GM19193 (cell line): ENCODE data around the gene SELENOS.

ENCODE experiments used
- POLR2A ChIP-seq: IDR thresholded peaks from 4 replicates; pipeline ENCODE4 v1.6.1; 2011; ENCODE audit not compliant: insufficient read depth, insufficient read length; ENCODE audit errors: extremely low read depth

Gene SELENOS

DNA sequence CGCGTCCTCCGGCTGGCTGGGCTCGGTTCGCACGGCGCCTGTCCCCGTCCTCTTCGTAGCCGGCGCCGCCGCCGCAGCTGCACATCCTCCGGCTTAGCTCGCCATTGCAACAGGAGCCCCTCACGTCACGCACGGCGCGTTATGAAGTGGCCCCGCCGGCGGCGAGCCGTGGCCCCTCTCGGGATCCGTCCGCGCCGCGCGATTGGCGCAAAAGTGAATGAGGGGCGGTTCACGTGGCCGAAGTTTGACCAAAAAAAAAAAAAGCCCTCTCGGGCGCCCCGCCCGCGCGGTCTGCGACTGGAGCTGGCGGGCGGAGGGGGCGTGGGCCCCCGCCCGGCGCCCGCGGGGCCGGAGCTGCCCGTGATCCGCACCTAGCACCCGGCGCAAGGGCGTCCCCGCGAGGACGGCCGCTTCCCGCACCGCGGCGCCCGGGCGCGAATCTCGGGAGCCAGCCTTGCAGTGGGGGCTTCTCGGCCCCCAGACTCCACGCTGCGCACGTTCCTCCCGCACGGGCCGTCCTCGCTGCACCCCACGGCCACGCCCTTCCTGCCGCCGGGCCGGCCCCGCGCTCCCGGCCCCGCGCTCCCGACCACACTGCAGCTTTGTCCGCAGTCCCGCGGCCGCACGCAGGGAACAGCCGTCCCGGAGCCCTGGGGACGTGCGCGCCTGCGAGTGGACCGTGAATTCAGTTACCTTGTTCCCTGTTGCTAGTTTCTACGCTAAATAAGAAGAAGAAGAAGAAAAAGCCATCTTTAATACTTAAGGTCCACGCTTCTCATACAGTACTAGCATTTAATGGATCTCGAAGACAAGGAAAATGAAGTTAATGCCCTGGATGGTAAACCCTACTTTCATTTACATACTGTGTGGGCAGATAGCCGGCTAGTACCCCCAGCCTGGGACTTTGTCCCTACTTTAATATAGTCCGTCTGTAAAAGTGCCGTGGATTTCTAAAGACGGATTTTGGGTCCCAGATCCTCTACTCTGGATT, 25.2 kb downstream of the SELENOS start, which contains the start of gene CHSY1:
TSS of gene CHSY1 (minus strand) at position 219 of the 991 bp plus-strand sequence. CDS start 592 bp downstream, outside the sequence.
- peak; percentile 77 for TF ChIP-seq POLR2A

DNA sequence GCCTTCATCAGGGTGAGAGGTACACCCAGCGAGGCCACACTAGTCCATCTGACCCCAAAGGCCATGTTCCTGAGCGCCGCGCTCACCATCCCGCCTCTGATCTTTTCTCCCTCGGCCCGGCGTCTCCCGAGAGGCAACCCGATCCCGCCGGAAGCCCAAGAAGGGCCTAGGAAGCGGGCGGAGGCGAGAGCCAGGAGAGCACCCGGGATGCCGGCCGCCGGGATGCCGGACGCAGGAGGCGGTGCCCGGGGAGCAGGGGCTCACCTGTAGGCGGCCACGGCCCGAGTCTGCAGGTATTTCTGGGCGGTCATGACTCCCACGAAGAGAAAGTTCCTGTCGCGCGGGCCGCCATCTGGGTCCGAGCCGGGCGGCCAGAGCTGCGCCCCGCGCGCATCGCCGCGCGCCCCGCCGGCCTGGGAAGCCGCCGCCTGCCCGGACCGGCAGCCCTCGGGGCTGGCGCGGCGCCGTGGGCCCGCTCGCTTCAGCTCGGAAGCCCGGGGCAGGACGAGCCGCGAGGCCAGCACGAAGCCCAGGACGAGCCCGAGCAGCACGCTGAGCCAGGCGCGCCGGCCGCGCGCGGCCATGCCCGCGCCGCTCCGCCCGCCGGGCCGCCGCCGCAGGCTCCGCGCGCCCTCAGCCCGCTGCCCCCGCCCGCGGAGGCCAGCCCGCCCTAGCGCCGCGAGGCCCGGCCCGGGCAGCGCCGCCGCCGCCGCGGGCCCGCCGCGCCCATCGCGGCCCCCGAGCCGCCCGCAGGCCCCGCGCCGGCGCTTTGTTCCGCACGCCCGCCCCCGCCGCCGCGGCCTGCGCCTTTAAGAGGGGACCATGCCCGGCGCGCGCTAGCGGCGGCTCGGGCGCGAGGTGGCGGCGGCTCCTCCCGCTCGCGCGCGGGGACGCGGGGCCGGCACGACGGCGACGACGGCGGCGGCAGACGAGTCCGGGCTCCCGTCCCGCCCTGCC, 26.1 kb downstream of the SELENOS start:
- TF ChIP-seq POLR2A, result no peak

DNA sequence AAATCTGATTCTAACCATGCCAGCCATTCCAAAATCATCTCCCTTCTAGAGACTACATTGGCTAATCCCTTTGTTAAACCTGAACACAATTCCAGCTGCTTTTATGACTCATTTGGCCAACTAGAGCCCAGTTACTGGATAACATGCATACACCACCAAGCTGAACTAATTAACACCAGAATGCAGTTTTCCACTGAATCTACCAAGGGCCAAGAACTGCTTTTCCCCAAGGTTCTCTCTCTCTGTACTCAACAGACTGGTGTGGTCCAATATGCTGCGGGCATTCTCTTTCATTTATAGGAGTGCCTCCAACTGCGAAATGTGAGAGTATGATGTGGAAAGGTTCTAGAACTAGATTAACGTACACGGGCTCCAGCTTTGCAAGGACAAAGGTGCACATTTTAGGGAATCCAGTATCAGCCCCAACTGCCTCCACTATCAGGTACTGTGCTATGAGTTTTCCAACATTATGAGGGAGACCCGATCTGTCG, 26.9 kb downstream of the SELENOS start:
- TF ChIP-seq POLR2A, result no peak

DNA sequence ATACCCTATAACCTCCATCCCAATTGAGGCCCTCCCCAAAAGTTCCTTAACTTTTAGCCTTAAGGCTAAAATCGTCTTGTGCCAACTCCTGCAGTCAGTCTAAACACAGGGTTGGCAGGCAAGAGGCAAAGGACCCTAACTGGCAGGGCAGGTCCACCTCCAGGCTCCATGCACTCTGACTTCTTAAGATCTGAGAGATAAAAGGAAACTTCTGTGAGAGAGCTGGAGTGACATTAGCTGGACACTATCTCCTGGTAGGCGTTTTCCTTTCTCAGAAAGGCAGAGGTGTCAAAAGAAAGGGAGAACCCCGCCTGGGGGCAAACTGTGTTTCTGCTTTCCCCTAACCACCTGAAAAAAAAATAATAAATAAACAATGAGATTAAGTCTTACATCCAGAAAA, 29.0 kb downstream of the SELENOS start:
- no peak for TF ChIP-seq POLR2A

DNA sequence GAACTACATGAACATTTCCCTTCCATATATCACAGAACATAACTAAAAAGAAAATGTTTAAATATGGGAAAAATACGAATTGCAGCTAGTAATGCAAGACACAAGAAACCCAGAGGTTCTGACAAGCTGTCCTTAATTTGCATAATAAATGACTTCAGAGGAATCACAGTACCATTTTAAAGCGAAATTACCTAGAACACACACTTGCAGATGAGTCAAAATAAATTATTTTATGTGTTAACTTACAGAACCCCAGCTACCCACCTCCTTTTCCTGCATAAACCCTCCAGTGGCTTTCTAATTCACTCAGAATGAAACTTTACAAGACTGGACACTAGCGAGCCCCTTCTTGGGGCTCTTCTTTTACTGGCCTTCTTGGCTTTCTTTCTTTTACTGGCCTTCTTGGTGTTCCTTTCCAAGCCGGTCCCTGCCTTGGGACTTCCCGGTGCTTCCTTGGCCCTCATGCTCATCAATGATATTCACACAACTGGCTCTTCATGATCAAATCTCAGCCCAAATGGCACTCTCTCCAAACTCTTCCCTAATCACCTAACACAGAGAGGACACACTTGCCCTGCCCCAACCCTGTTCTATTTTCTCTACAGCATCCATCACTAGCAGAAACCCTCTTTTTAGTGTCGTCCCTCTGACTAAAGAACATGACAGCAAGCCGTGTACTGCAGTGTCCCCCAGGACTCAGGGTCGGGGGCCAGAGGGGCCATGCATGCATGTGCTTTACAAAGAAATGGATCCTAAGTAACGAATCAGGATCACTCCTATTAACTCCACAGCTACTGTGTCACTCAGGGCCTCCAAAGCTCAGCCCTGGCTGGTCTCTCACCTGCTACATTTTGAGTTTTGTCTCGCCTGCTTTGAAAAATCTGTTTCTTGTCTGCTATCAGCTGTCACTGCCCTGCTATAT, 30.2 kb downstream of the SELENOS start:
- no peak for TF ChIP-seq POLR2A

DNA sequence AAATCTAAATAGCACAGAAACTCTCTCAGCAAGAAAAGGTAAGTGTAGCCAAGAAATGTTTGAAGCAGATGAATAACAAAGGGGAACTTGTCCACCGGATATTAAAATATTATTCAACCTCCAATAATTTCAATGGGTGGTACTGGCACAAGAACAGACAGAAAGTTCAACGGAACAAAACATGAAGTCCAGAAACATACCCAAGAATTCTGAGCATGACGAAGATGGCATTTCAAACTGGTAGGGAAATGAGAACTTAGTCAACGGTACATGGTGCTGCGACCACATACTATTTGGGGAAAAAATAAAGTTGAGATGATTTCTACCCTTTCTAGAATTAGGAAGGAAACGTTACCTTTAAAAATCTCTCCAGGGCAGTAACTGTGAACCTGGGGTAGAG, 30.9 kb downstream of the SELENOS start:
- no peak for TF ChIP-seq POLR2A

DNA sequence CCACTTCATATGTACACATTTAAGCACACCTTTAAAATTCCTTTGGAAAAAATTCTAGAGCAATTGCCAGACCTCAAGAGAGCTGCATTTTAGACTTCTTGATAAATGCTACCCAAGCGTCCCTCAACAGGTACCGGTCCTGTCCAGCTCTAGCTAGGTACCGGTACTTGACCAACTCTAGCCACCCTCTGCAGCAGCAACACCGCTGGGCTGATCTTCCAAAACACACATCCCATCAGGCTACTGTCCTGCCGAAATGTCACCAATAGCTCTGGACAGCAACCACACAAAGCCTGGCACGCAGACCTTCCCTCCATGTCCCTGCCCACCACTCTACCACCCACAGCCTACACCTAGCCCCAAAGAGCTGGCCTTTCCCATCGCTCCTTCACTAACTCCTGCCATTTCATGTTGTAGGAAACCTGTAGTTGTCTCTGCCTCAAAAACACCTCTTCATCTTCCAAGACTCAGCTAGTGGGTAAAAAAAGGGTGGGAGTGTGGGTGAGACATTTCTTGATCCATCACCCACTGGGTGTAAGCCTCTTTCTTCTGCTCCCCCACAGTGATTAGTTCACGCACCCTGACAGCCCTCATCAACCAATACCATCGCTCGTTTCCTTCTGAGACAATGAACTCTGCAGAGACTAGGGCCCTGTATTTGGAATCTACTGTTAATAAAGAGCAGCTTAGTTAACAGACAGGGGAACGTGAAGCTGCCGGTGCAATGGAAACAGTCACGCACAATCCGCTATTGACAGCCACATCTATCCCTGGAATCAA, 32.2 kb downstream of the SELENOS start:
- TF ChIP-seq POLR2A, result no peak

DNA sequence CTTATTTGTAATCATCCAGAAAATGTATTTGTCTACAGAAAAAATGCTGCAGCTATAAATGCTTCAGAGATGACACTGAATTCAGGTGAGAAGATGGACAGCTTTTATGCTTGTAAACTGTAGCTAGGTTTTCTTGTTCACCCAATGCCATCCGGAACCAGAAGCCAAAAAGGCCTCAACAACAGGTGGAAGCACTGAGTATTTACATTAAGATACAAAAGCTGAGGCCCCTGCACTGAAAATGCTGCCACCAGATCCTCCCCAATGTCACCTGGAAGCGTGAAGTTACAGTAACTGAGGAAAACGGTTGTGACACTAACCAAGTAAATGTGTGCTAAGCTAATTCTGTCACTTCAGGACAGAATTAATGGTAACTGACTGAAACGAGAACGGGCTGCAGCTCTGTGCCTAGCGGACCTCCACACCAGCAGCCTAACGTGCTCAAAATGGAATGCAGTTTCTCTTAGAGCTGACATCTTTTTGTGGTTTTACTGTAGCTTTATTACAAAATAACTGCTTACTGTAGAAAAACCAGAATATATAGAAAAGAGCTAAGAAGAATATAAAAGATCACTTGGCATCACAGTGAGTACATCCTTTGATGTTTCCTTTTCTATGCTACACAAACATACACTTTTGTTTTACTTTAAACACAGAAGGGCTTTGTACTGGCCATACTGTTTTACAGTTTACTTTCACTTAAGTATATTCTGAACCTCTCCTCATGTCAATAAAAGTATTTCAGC, 33.1 kb downstream of the SELENOS start:
- TF ChIP-seq POLR2A, result no peak

DNA sequence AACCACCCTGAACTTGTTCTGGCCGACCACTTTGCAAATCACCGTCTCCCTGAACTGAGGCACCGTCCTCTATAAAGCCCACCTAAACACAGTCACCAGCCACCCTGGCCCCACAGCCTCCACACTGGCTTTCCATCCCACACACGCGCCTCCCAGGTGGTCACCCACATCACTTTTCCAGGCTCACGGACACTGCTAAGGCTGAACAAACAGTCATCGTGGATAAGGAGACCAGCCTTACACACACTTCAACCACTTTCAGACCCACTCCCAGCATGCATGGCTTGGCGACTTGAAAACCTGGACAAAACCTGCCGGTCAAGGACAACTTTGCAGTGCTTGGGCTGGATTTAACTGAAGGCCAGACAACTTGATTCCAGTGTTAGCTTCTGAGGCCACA, 33.9 kb downstream of the SELENOS start:
- TF ChIP-seq POLR2A, result no peak

DNA sequence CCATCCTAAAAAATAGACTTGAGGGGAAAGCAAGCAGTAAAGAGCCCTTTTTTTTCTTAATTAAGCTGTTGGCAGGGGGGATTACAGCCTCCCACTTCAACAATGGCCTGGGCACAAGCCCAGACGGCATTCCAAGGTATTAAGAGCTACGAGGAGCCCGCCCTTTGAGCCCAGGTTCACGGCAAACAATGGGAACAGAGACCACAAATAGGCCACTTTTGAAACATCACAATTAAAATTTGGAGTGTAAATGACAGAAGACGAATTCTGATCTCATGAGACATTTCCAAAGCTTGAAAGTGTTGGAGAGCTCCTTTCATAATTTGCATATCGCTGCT, 34.3 kb downstream of the SELENOS start:
- no peak for TF ChIP-seq POLR2A

DNA sequence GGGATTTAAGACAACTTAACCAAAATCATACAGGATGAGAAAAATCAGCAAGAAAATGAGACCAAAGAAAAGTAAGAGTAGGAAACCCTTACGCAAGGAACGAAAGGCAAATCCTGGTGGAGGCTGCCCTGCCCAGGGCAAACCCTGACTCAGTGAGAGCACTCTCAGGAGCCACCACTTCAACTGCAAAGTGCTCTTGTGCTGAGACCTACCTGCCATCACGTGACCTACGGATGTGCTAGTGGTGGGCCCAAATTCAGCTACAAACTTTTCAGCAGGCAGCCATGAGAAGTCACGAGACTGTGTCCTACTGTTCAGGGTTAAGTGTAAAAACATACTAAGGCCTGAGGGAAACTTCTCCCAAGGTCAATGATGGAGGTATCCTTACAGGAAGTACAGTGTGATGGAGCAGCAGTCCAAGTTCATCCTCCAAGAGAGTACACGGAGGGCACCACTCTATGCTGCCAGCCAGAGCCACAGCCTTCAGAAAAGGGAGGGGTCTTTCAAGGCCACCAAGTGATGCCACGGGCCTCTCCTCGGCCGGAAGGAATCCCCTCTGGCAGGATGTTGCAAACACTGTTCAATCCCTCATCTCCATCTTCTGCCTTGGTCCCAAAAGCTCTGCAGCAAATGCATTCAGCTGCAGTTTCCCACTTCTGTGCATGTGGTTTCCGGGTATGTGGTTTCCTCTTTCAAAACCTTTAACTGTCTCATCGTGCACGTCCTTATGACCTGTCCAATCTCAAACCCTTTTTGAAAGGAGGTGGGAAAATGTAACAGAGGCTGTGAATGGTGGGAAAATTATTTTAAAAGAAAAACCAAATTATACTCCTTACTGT, 34.9 kb downstream of the SELENOS start:
- TF ChIP-seq POLR2A, result no peak

DNA sequence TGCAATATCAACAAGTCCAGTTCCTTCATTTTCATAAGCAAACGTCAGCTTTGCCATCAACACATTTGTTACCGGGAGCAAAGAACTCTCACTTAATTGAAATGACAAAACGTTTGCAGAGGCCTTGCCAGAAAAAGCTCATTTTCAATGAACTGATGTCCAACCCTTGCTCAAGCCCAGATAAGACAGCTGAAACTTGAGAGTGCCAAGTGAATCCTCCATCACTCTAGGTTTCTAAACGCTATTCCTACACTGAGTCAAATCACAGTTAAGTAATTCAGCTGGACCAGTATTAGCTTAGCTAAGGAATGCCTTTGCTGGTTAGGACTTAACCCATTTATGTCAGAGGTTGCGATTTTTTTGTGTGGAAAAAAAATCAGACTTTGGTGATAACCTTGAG, 36.9 kb downstream of the SELENOS start:
- no peak for TF ChIP-seq POLR2A
